A549 (cell line): ENCODE results near the gene AGAP3.

Experiments used
- POLR2A ChIP-seq: IDR thresholded peaks from 2 replicates; pipeline ENCODE4 v1.6.1; 2012; ENCODE audit warnings: mild to moderate bottlenecking, low read length
- TF ChIP-seq, protein P1 (sequence below): fragments of >200 bp; sonication (Bioruptor Twin); formaldehyde crosslinking; IDR thresholded peaks from 3 replicates; pipeline ENCODE4 v1.5.1; 2016

DNA sequence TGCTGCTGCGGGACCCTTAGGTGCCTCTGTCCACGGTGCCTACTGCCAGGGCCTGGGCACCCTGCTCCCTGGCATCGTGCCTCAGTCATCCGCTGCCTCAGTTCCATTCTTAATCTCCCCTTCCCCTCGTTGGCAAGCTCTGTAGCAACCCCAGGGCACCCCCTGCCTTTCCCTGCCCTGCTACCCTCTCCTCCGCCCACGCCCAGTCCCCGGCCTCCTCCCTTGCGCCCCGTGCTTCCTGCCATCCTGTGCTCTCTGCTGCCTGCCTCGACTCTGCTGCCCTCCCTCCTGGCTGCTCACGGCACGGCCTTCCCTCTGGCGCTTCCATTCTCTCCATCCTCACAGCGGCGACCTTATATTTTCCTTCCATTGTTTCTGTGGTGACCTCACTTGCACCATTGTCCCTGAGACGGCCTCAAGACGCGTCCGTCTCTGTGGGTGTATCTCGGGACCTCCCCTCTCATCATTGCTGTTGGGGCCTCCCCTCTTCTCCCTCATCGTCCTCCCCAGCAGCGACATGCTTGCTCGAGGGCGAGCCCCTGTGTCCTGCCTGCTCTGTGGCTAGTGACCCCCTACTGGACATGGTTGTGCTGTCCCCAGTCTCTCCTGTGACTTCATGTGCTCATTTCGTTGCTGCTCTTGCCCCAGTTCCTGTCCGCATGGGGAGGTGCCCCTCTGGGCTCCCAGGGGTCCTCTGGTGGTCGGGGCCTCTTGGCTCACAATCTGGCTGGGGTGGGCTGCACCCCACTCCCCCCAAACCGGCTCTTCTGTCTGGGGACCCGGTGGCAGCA is 35.3 kb downstream of the AGAP3 start:
- TF ChIP-seq, protein P1, sequence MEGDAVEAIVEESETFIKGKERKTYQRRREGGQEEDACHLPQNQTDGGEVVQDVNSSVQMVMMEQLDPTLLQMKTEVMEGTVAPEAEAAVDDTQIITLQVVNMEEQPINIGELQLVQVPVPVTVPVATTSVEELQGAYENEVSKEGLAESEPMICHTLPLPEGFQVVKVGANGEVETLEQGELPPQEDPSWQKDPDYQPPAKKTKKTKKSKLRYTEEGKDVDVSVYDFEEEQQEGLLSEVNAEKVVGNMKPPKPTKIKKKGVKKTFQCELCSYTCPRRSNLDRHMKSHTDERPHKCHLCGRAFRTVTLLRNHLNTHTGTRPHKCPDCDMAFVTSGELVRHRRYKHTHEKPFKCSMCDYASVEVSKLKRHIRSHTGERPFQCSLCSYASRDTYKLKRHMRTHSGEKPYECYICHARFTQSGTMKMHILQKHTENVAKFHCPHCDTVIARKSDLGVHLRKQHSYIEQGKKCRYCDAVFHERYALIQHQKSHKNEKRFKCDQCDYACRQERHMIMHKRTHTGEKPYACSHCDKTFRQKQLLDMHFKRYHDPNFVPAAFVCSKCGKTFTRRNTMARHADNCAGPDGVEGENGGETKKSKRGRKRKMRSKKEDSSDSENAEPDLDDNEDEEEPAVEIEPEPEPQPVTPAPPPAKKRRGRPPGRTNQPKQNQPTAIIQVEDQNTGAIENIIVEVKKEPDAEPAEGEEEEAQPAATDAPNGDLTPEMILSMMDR, result no peak
- TF ChIP-seq POLR2A, result no peak
